Loucy (cell line): ENCODE data around the gene CDKN1C.

Source experiments
- H2AFZ ChIP-seq: fragments of 200-600 bp; sonication (generic); 2 replicates; pipeline ENCODE4 v1.6.0; 2016; ENCODE audit warnings: antibody characterized with exemption, mild to moderate bottlenecking, low read length, moderate library complexity
- H3F3A ChIP-seq: fragments of 200-600 bp; 2 replicates; pipeline ENCODE4 v1.6.0; 2016; ENCODE audit warnings: antibody characterized with exemption, low read depth, mild to moderate bottlenecking
- H3K27me3 ChIP-seq: fragments of 200-600 bp; sonication (generic); 2 replicates; pipeline ENCODE4 v1.6.1; 2014; ENCODE audit warnings: low read length, mild to moderate bottlenecking; ENCODE audit not compliant: insufficient read depth, poor library complexity, severe bottlenecking
- H3K36me3 ChIP-seq: fragments of 200-600 bp; sonication (generic); 2 replicates; pipeline ENCODE4 v1.6.1; 2016; ENCODE audit warnings: low read length; ENCODE audit not compliant: insufficient read depth
- H3K4me1 ChIP-seq: fragments of 200-600 bp; sonication (generic); 2 replicates; pipeline ENCODE4 v1.5.1; 2014; ENCODE audit warnings: low read length, mild to moderate bottlenecking; ENCODE audit not compliant: insufficient read depth, poor library complexity, severe bottlenecking
- H3K4me2 ChIP-seq: fragments of 200-600 bp; sonication (generic); 2 replicates; pipeline ENCODE4 v1.6.0; 2014; ENCODE audit warnings: antibody characterized with exemption, low read length, low read depth, mild to moderate bottlenecking; ENCODE audit not compliant: poor library complexity, severe bottlenecking
- H3K4me3 ChIP-seq: fragments of 200-600 bp; sonication (generic); 2 replicates; pipeline ENCODE4 v1.5.1; 2014; ENCODE audit warnings: low read length, mild to moderate bottlenecking, mixed read lengths; ENCODE audit not compliant: poor library complexity, severe bottlenecking
- H3K79me2 ChIP-seq: fragments of 200-600 bp; sonication (generic); 2 replicates; pipeline ENCODE4 v1.6.1; 2014; ENCODE audit warnings: low read length; ENCODE audit not compliant: insufficient read depth
- H3K9ac ChIP-seq: fragments of 200-600 bp; sonication (generic); 2 replicates; pipeline ENCODE4 v1.6.0; 2014; ENCODE audit warnings: mild to moderate bottlenecking, low read depth, low read length, moderate library complexity; ENCODE audit not compliant: poor library complexity, severe bottlenecking
- H3K9me2 ChIP-seq: fragments of 200-600 bp; sonication (generic); replicated peaks from 2 replicates; pipeline ENCODE4 v1.6.1; 2016; ENCODE audit warnings: low read depth, low read length, mixed read lengths
- H3K9me3 ChIP-seq: fragments of 200-600 bp; sonication (generic); 2 replicates; pipeline ENCODE4 v1.6.1; 2014; ENCODE audit warnings: mild to moderate bottlenecking, antibody characterized with exemption, low read length, low read depth; ENCODE audit not compliant: insufficient read depth
- H4K20me1 ChIP-seq: fragments of 200-600 bp; sonication (generic); 2 replicates; pipeline ENCODE4 v1.6.0; 2014; ENCODE audit warnings: antibody characterized with exemption, low read length, mild to moderate bottlenecking; ENCODE audit not compliant: insufficient read depth, poor library complexity, severe bottlenecking
- EZH2phosphoT487 ChIP-seq: fragments of 200-600 bp; IDR thresholded peaks from 2 replicates; pipeline ENCODE4 v1.6.1; 2018; ENCODE audit warnings: antibody characterized with exemption, mild to moderate bottlenecking, moderate library complexity, borderline replicate concordance
- TF ChIP-seq, protein P1 (sequence below): fragments of 200-600 bp; sonication (generic); conservative IDR thresholded peaks from 2 replicates; pipeline ENCODE4 v1.5.1; 2014; ENCODE audit warnings: mild to moderate bottlenecking, antibody characterized with exemption, low read length

The CDKN1C gene

DNA sequence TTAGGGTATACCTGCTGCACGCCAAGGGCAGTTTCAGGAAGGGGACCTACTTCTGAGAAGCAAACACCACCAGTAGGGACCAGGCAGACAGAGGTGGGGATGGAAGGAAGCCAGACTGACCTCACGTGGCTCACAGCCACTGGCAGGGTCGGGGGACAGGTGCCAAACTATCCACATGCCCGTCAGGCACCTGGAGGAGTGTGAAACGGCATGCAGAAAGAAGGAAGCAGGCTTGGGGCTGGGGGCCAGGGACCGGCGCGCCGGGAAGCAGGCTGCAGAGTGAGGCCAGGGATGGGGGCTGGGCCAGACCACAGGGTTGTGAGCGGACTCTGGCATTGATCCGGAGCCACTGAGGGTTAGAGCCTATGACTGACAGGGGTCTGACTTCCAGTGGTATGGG lies 47.5 kb downstream of the CDKN1C start:
- no peaks in the 10 kb centered on the region for H4K20me1 ChIP-seq
- H2AFZ ChIP-seq = no peak overlapping the region
- TF ChIP-seq, protein P1, sequence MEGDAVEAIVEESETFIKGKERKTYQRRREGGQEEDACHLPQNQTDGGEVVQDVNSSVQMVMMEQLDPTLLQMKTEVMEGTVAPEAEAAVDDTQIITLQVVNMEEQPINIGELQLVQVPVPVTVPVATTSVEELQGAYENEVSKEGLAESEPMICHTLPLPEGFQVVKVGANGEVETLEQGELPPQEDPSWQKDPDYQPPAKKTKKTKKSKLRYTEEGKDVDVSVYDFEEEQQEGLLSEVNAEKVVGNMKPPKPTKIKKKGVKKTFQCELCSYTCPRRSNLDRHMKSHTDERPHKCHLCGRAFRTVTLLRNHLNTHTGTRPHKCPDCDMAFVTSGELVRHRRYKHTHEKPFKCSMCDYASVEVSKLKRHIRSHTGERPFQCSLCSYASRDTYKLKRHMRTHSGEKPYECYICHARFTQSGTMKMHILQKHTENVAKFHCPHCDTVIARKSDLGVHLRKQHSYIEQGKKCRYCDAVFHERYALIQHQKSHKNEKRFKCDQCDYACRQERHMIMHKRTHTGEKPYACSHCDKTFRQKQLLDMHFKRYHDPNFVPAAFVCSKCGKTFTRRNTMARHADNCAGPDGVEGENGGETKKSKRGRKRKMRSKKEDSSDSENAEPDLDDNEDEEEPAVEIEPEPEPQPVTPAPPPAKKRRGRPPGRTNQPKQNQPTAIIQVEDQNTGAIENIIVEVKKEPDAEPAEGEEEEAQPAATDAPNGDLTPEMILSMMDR = no peak
- no peak for TF ChIP-seq EZH2phosphoT487
- H3K36me3 ChIP-seq = no peaks in the 10 kb centered on the region
- no peak overlapping the region for H3K9ac ChIP-seq
- H3K9me3 ChIP-seq = no peaks in the 10 kb centered on the region
- no peaks in the 10 kb centered on the region for H3K27me3 ChIP-seq
- H3K4me1 ChIP-seq = peaks cover 5% of the 10 kb centered on the region
- no peaks in the 10 kb centered on the region for H3K9me2 ChIP-seq
- H3K79me2 ChIP-seq = no peaks in the 10 kb centered on the region
- H3F3A ChIP-seq = no peaks in the 10 kb centered on the region
- H3K4me3 ChIP-seq = no peak overlapping the region
- H3K4me2 ChIP-seq = no peak overlapping the region

DNA sequence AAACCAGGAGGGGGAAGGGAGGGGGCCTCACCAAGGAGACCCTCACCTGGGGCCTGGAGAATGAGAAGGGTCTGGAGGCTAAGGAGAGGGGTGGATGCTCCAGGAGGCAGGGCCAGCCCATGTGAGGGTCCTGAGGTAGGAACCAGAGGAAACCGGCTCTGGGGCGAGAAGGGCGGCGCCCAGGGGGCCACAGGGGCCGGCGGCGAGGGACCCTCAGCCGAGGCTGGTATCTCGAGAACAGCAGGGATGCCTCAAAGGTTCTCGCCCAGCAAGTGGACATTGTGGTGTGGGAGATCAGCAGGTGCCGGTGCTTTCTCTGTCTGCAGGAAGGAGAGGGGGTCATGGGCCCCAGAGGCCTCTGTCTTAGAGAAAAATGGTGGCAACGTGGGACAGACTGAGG lies 47.9 kb downstream of the CDKN1C start:
- Histone ChIP-seq H3K4me1 (peaks cover 4% of the 10 kb centered on the region), H3K4me2 (no peak overlapping the region), H2AFZ (no peak overlapping the region)

DNA sequence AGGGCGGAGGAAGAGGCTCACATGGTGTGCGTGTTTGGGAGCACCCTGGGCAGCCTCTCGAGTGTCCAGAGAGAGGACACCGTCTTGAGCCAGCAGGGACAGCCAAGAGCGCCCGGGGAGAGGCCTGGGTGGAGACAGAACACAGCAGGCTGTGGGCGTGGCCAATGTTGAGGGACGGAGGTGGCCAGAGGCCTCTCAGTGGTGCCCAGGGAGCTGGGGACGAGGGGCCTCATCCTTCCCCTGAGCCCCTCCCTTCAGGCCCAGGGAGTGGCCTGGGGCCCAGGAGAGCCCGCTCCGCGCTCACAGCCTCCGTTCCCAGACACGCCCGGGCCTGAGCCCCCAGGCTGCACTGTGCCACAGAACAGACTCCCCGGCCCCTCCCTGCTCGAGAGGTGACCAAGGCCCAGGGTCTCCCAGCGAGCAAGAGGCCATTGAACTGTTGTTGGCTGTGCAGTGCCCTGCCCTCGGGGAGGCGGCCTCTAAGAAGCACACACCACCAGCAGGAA lies 48.4 kb downstream of the CDKN1C start:
- Histone ChIP-seq H3K4me3 (no peak overlapping the region), H3K27me3 (no peaks in the 10 kb centered on the region), H3K4me2 (no peak overlapping the region), H4K20me1 (no peaks in the 10 kb centered on the region), H3K4me1 (peaks cover 4% of the 10 kb centered on the region), H2AFZ (no peak overlapping the region), H3F3A (no peaks in the 10 kb centered on the region), H3K9me3 (no peaks in the 10 kb centered on the region), H3K9me2 (no peaks in the 10 kb centered on the region), H3K9ac (no peak overlapping the region), H3K79me2 (no peaks in the 10 kb centered on the region), H3K36me3 (no peaks in the 10 kb centered on the region)
- TF ChIP-seq EZH2phosphoT487 = no peak
- TF ChIP-seq, protein P1 = no peak

More for the DNA sequence above, 47.9 kb downstream of the CDKN1C start:
- Histone ChIP-seq H3K9me3 (no peaks in the 10 kb centered on the region), H3F3A (no peaks in the 10 kb centered on the region), H3K9ac (no peak overlapping the region), H3K9me2 (no peaks in the 10 kb centered on the region), H3K36me3 (no peaks in the 10 kb centered on the region), H3K27me3 (no peaks in the 10 kb centered on the region), H4K20me1 (no peaks in the 10 kb centered on the region), H3K79me2 (no peaks in the 10 kb centered on the region), H3K4me3 (no peak overlapping the region)
- no peak for TF ChIP-seq EZH2phosphoT487
- TF ChIP-seq, protein P1 = no peak
